ENCODE results near the gene LTBP1. TPM values are rescaled to one million over a fixed set of nuclear protein-coding genes. Genes with fewer than 3 reads are reported as not detected.

The LTBP1 gene
- total and polyA plus RNA-seq, 7 experiments from 2014 or later: 0.29 to 2.1 TPM; not detected in 5

DNA sequence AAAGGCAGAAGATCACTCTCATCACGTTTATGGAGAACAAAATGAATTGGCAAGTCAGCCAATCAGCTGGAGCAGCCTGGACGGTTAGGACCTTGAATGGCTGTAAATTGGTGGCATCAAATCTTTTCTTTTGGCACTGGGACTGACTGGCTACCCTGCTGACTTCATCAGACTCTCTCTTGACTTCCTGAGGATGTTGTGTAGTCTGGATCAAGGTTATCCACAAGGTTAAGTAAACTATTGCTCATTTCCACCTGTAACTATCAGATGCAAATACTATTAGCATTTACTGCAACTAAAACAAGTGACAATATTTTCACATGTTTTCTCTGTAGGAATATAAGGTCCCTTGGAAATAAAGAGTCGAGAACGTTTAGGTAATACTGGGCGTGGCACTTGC lies 395.4 kb downstream of the LTBP1 start:
- H3K27me3 ChIP-seq (ENCODE audit: control insufficient read depth in 2 of 2, insufficient read depth in 2 of 2, low read length in 2 of 2): no peaks in the 10 kb centered on the region
- H3K4me3 Mint-ChIP-seq: no peak overlapping the region
- POLR2A ChIA-PET: no interaction called here
- intact Hi-C loops (cut with micrococcal nuclease): no loop called here
- H3K9me3 ChIP-seq (ENCODE audit: control insufficient read depth in 2 of 3, low read length in 3 of 3): no peaks in the 10 kb centered on the region
- ATAC-seq (no peak), DNase-seq (no peak)
- CTCF ChIA-PET: no interaction called here
- peaks cover 0 to 1% (median 0%) of the 10 kb centered on the region in 11 donors for H3K9me3 Mint-ChIP-seq
- peaks cover 0 to 16% (median 8%) of the 10 kb centered on the region in 5 donors for H3K27me3 Mint-ChIP-seq
- H3K27ac Mint-ChIP-seq: no peak overlapping the region
- H3K4me1 ChIP-seq (ENCODE audit: control insufficient read depth in 2 of 2, insufficient read depth in 2 of 2, low read length in 2 of 2): no peaks in the 10 kb centered on the region
- H3K36me3 ChIP-seq (ENCODE audit: control insufficient read depth in 2 of 3, insufficient read depth in 3 of 3, low read length in 3 of 3): no peaks in the 10 kb centered on the region
- no peak overlapping the region for H3K27ac ChIP-seq (ENCODE audit: low read depth, low read length)
- H3K36me3 Mint-ChIP-seq: no peaks in the 10 kb centered on the region
- H3K4me3 ChIP-seq (ENCODE audit: low read length): no peak overlapping the region
- peaks cover 5 to 16% (median 10%) of the 10 kb centered on the region in 7 donors for H3K4me1 Mint-ChIP-seq

DNA sequence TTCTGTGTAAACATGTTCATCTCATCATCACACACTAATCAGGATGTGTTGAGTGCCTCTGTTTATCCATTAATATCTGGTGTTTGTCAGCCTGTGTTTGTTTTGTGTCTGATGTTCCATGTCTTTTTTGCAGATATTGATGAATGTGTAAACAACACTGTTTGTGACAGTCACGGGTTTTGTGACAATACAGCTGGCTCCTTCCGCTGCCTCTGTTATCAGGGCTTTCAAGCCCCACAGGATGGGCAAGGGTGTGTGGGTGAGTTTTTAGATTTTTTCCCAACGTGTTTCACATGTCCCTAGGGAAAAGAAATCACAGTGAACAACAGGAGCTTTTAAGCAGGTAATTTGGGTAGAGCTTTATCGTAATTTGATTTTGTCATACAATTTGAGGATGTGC lies 396.0 kb downstream of the LTBP1 start:
- Histone ChIP-seq H3K27ac (ENCODE audit: low read depth, low read length) (no peak overlapping the region), H3K27me3 (ENCODE audit: control insufficient read depth in 2 of 2, insufficient read depth in 2 of 2, low read length in 2 of 2) (no peaks in the 10 kb centered on the region), H3K9me3 (ENCODE audit: control insufficient read depth in 2 of 3, low read length in 3 of 3) (no peaks in the 10 kb centered on the region), H3K4me3 (ENCODE audit: low read length) (no peak overlapping the region), H3K4me1 (ENCODE audit: control insufficient read depth in 2 of 2, insufficient read depth in 2 of 2, low read length in 2 of 2) (no peaks in the 10 kb centered on the region), H3K36me3 (ENCODE audit: control insufficient read depth in 2 of 3, insufficient read depth in 3 of 3, low read length in 3 of 3) (no peaks in the 10 kb centered on the region)
- Mint-ChIP-seq H3K4me3 (no peak overlapping the region), H3K4me1 (peaks cover 5 to 16% (median 10%) of the 10 kb centered on the region in 7 donors), H3K36me3 (no peaks in the 10 kb centered on the region), H3K27ac (no peak overlapping the region), H3K27me3 (peaks cover 0 to 16% (median 8%) of the 10 kb centered on the region in 5 donors), H3K9me3 (peaks cover 0 to 1% (median 0%) of the 10 kb centered on the region in 11 donors)
- ChIA-PET CTCF (no interaction called here), POLR2A (no interaction called here)
- no peak for DNase-seq
- ATAC-seq: no peak
- intact Hi-C loops (cut with micrococcal nuclease): no loop called here

DNA sequence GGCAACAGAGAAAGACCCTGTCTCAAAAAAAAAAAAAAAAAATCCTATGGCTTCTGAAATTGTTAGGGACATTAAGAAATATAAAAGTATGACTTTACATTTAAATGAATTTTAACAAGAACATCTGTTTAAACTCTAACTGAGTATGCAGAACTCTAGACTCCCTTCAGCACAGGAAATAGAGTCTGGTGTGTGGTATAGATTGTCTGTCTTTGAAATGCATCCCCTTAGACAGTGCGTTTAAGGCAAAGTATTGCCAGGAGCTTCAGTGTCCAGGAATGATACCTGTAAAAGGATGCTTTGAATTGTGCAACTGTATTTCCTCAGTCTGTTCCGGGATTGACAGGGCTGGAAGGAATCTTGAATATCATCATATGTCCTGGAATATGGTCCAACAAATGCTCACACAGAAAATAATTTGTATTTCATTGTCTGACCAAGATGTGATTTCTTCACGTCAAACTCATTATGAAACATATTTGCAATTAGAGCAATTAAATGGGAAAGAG lies 396.7 kb downstream of the LTBP1 start:
- no peaks in the 10 kb centered on the region for H3K36me3 Mint-ChIP-seq
- no peaks in the 10 kb centered on the region for H3K4me1 ChIP-seq (ENCODE audit: control insufficient read depth in 2 of 2, insufficient read depth in 2 of 2, low read length in 2 of 2)

DNA sequence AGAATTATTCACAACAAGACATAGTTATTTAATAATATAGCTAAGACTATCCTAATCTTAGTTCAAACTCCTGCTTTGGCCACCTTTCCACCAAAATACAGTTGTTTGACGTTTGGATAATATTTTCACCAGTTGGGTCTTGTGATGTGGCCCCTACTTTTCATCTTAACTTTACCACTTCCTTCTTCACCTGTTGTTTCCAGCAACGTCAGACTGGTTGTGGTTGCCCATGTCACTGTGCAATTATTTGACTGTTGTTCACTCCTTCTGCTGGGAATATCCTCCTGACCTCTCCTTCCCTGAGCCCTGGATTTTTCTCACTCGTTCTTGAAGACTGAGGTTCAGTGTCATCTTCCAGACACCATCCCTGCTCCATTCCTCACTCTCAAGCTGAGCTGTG lies 397.5 kb downstream of the LTBP1 start:
- Histone ChIP-seq H3K27ac (ENCODE audit: low read depth, low read length) (no peak overlapping the region), H3K36me3 (ENCODE audit: control insufficient read depth in 2 of 3, insufficient read depth in 3 of 3, low read length in 3 of 3) (no peaks in the 10 kb centered on the region), H3K4me3 (ENCODE audit: low read length) (no peak overlapping the region), H3K9me3 (ENCODE audit: control insufficient read depth in 2 of 3, low read length in 3 of 3) (no peaks in the 10 kb centered on the region), H3K27me3 (ENCODE audit: control insufficient read depth in 2 of 2, insufficient read depth in 2 of 2, low read length in 2 of 2) (no peaks in the 10 kb centered on the region), H3K4me1 (ENCODE audit: control insufficient read depth in 2 of 2, insufficient read depth in 2 of 2, low read length in 2 of 2) (no peaks in the 10 kb centered on the region)
- ATAC-seq (no peak), DNase-seq (peak in 3 of 9 donors; percentile 2 to 15 (median 2))
- intact Hi-C loops (cut with micrococcal nuclease): no loop called here
- Mint-ChIP-seq H3K9me3 (peaks cover 0 to 1% (median 0%) of the 10 kb centered on the region in 11 donors), H3K27ac (peak overlapping the region in 2 of 9 donors; percentile 3 to 65), H3K36me3 (no peaks in the 10 kb centered on the region), H3K4me1 (peaks cover 5 to 16% (median 10%) of the 10 kb centered on the region in 7 donors), H3K27me3 (peaks cover 0 to 7% (median 2%) of the 10 kb centered on the region in 5 donors), H3K4me3 (peak overlapping the region in 2 of 10 donors; percentile 9 to 44)
- ChIA-PET POLR2A (no interaction called here), CTCF (no interaction called here)

More for the DNA sequence above, 396.7 kb downstream of the LTBP1 start:
- Histone ChIP-seq H3K27ac (ENCODE audit: low read depth, low read length) (no peak overlapping the region), H3K4me3 (ENCODE audit: low read length) (no peak overlapping the region), H3K27me3 (ENCODE audit: control insufficient read depth in 2 of 2, insufficient read depth in 2 of 2, low read length in 2 of 2) (no peaks in the 10 kb centered on the region), H3K9me3 (ENCODE audit: control insufficient read depth in 2 of 3, low read length in 3 of 3) (no peaks in the 10 kb centered on the region), H3K36me3 (ENCODE audit: control insufficient read depth in 2 of 3, insufficient read depth in 3 of 3, low read length in 3 of 3) (no peaks in the 10 kb centered on the region)
- DNase-seq (no peak), ATAC-seq (no peak)
- Mint-ChIP-seq H3K4me1 (peaks cover 5 to 16% (median 10%) of the 10 kb centered on the region in 7 donors), H3K27ac (no peak overlapping the region), H3K27me3 (peaks cover 0 to 15% (median 8%) of the 10 kb centered on the region in 5 donors), H3K4me3 (no peak overlapping the region), H3K9me3 (peaks cover 0 to 1% (median 0%) of the 10 kb centered on the region in 11 donors)
- intact Hi-C loops (cut with micrococcal nuclease): no loop called here
- CTCF ChIA-PET: no interaction called here
- POLR2A ChIA-PET: no interaction called here

DNA sequence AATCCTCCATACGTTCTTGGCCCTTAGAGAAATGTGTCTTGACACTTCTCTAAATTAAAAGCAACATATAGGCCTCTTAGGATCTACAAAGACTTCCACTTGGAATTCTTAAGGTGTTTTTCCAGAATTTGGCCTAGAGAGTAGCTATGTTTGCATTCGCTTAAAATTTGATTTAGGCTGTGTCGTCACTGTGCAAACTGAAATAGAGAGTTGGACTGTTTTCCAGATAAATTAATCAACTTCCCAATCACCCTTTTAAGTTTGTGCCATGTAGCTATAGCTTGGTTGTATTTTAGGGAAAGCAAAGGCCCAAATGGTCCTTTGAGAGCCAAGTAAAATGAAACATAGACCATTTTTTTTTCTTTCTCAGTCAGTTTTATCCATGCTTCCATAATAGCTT lies 401.1 kb downstream of the LTBP1 start:
- ATAC-seq: no peak
- intact Hi-C loops (cut with micrococcal nuclease): no loop called here
- CTCF ChIA-PET: no interaction called here

DNA sequence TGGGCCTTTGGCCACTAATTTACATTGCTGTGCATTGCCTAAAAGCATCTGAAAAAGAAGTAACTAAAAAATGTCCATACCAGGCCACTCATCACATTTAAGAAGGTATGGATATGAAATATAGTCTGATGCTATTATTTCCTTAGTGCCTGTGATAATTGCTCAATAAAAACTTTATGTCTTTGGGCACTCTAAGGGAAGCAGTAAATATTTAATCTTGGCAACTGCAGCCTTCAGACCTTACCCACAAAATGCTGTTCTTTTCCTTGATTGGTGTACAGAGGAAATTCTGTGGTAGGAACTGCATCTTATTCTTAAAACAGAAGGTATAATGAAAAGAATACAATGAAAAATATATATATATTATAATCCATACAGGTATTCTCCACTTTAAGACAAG lies 403.9 kb downstream of the LTBP1 start:
- Histone ChIP-seq H3K9me3 (ENCODE audit: control insufficient read depth in 2 of 3, low read length in 3 of 3) (no peaks in the 10 kb centered on the region), H3K36me3 (ENCODE audit: control insufficient read depth in 2 of 3, insufficient read depth in 3 of 3, low read length in 3 of 3) (no peaks in the 10 kb centered on the region), H3K27ac (ENCODE audit: low read depth, low read length) (no peak overlapping the region), H3K27me3 (ENCODE audit: control insufficient read depth in 2 of 2, insufficient read depth in 2 of 2, low read length in 2 of 2) (no peaks in the 10 kb centered on the region), H3K4me3 (ENCODE audit: low read length) (no peak overlapping the region), H3K4me1 (ENCODE audit: control insufficient read depth in 2 of 2, insufficient read depth in 2 of 2, low read length in 2 of 2) (no peaks in the 10 kb centered on the region)
- no peak overlapping the region for H3K4me3 Mint-ChIP-seq
- intact Hi-C loops (cut with micrococcal nuclease): no loop called here
- peaks cover 0 to 8% (median 5%) of the 10 kb centered on the region in 11 donors for H3K9me3 Mint-ChIP-seq
- H3K4me1 Mint-ChIP-seq: peaks cover 0 to 3% (median 0%) of the 10 kb centered on the region in 7 donors
- peaks cover 0 to 2% (median 2%) of the 10 kb centered on the region in 5 donors for H3K36me3 Mint-ChIP-seq
- no peak overlapping the region for H3K27ac Mint-ChIP-seq
- H3K27me3 Mint-ChIP-seq: peaks cover 0 to 9% (median 0%) of the 10 kb centered on the region in 5 donors
- ATAC-seq (no peak), DNase-seq (no peak)
- ChIA-PET CTCF (no interaction called here), POLR2A (no interaction called here)

More for the DNA sequence above, 401.1 kb downstream of the LTBP1 start:
- Mint-ChIP-seq H3K27me3 (peaks cover 0 to 6% (median 0%) of the 10 kb centered on the region in 5 donors), H3K9me3 (no peaks in the 10 kb centered on the region), H3K4me3 (no peak overlapping the region), H3K36me3 (no peaks in the 10 kb centered on the region), H3K4me1 (peaks cover 5 to 16% (median 10%) of the 10 kb centered on the region in 7 donors), H3K27ac (no peak overlapping the region)
- no peak overlapping the region for H3K4me3 ChIP-seq (ENCODE audit: low read length)
- no peak overlapping the region for H3K27ac ChIP-seq (ENCODE audit: low read depth, low read length)
- no peaks in the 10 kb centered on the region for H3K9me3 ChIP-seq (ENCODE audit: control insufficient read depth in 2 of 3, low read length in 3 of 3)
- DNase-seq: no peak
- POLR2A ChIA-PET: no interaction called here
- no peaks in the 10 kb centered on the region for H3K36me3 ChIP-seq (ENCODE audit: control insufficient read depth in 2 of 3, insufficient read depth in 3 of 3, low read length in 3 of 3)
- H3K27me3 ChIP-seq (ENCODE audit: control insufficient read depth in 2 of 2, insufficient read depth in 2 of 2, low read length in 2 of 2): no peaks in the 10 kb centered on the region
- no peaks in the 10 kb centered on the region for H3K4me1 ChIP-seq (ENCODE audit: control insufficient read depth in 2 of 2, insufficient read depth in 2 of 2, low read length in 2 of 2)

DNA sequence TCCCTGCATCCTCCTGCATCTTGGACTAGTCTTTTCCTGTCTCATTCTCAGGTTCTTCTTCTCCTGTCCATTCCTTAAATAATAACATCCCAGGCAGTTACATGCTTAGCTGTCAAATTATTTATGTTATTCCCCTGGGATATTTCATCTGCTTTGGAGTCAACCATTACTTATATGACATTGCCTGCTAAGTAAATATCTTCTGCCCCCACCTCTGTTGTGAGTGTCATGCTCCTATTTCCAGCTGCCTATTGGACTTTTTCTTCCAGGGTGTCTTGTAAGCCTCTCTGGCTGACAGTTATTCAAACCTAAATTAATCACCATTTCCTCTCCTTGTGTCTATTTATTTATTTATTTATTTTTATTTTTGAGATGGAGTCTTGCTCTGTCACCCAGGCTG lies 405.0 kb downstream of the LTBP1 start:
- H3K36me3 Mint-ChIP-seq: peaks cover 0 to 7% (median 3%) of the 10 kb centered on the region in 5 donors
- Histone ChIP-seq H3K9me3 (ENCODE audit: control insufficient read depth in 2 of 3, low read length in 3 of 3) (no peaks in the 10 kb centered on the region), H3K4me3 (ENCODE audit: low read length) (no peak overlapping the region), H3K36me3 (ENCODE audit: control insufficient read depth in 2 of 3, insufficient read depth in 3 of 3, low read length in 3 of 3) (no peaks in the 10 kb centered on the region), H3K27me3 (ENCODE audit: control insufficient read depth in 2 of 2, insufficient read depth in 2 of 2, low read length in 2 of 2) (no peaks in the 10 kb centered on the region), H3K4me1 (ENCODE audit: control insufficient read depth in 2 of 2, insufficient read depth in 2 of 2, low read length in 2 of 2) (no peaks in the 10 kb centered on the region), H3K27ac (ENCODE audit: low read depth, low read length) (no peak overlapping the region)
- ATAC-seq (no peak), DNase-seq (no peak)
- peaks cover 0 to 18% (median 12%) of the 10 kb centered on the region in 11 donors for H3K9me3 Mint-ChIP-seq
- ChIA-PET CTCF (no interaction called here), POLR2A (no interaction called here)
- H3K4me1 Mint-ChIP-seq: peaks cover 0 to 3% (median 0%) of the 10 kb centered on the region in 7 donors
- peak overlapping the region in 1 of 9 donors; percentile 16 for H3K27ac Mint-ChIP-seq
- H3K4me3 Mint-ChIP-seq: no peak overlapping the region
- intact Hi-C loops (cut with micrococcal nuclease): no loop called here
- peaks cover 0 to 9% (median 0%) of the 10 kb centered on the region in 5 donors for H3K27me3 Mint-ChIP-seq

Measured in naive thymus-derived CD4-positive, alpha-beta T cell (primary cell).